GM12892 (cell line): ENCODE data around the gene DHRS3.
"Not testable (repeated sequence)": the region's sequence is repeated elsewhere in the genome, so short reads cannot be mapped to it uniquely, and the experiment has no call there.

ENCODE experiments used
- DNase-seq: peaks from one replicate; pipeline ENCODE4 v3.0.0; 2011; ENCODE audit not compliant: insufficient read length
- FAIRE-seq: peaks from 2 replicates; lab custom pipeline; 2011; peaks lifted over from hg19 to GRCh38; lab: Jason Lieb, UNC
- POLR2A ChIP-seq: IDR thresholded peaks from 2 replicates; pipeline ENCODE4 v1.6.1; 2011; ENCODE audit warnings: low read depth, low read length, control low read depth
- POLR2AphosphoS5 ChIP-seq: IDR thresholded peaks from 2 replicates; pipeline ENCODE4 v1.6.1; 2011; ENCODE audit warnings: low read depth, low read length, control low read depth
- TAF1 ChIP-seq: IDR thresholded peaks from 2 replicates; pipeline ENCODE4 v1.6.1; 2011; ENCODE audit warnings: low read depth, mild to moderate bottlenecking, control low read depth, low read length, borderline replicate concordance

The DHRS3 gene

GRCh38 chr1:12654004-12654567 lies 36.1 kb upstream of the DHRS3 start:
- DNase-seq: no peak
- TF ChIP-seq TAF1: no peak
- no peak for TF ChIP-seq POLR2AphosphoS5
- no peak for TF ChIP-seq POLR2A
- no peak for FAIRE-seq

- TF ChIP-seq POLR2A (no peak), POLR2AphosphoS5 (no peak), TAF1 (no peak)
- FAIRE-seq: no peak
- no peak for DNase-seq
Measured at GRCh38 chr1:12649971-12650421, 32.0 kb upstream of the DHRS3 start.

GRCh38 chr1:12648741-12649140 lies 30.7 kb upstream of the DHRS3 start:
- FAIRE-seq (no peak), DNase-seq (no peak)
- TF ChIP-seq TAF1: no peak
- TF ChIP-seq POLR2A: no peak
- TF ChIP-seq POLR2AphosphoS5: no peak

GRCh38 chr1:12645401-12645800 lies 27.4 kb upstream of the DHRS3 start:
- DNase-seq, FAIRE-seq: not testable (repeated sequence)

- DNase-seq: no peak
- FAIRE-seq: no peak
Measured at GRCh38 chr1:12644829-12645228, 26.8 kb upstream of the DHRS3 start.

GRCh38 chr1:12644237-12644636 lies 26.2 kb upstream of the DHRS3 start:
- FAIRE-seq (no peak), DNase-seq (no peak)
- no peak for TF ChIP-seq TAF1

More at GRCh38 chr1:12644829-12645228, 26.8 kb upstream of the DHRS3 start:
- no peak for TF ChIP-seq POLR2AphosphoS5
- no peak for TF ChIP-seq TAF1
- TF ChIP-seq POLR2A: no peak

- no peak for FAIRE-seq
- DNase-seq: no peak
- TF ChIP-seq POLR2AphosphoS5 (no peak), TAF1 (no peak), POLR2A (no peak)
Measured at GRCh38 chr1:12643785-12644184, 25.8 kb upstream of the DHRS3 start, which contains the start of gene AADACL4. TSS of gene AADACL4 (plus strand) at chr1:12644085. CDS start at chr1:12644547, 462 bp downstream.

GRCh38 chr1:12643079-12643478 lies 25.1 kb upstream of the DHRS3 start:
- DNase-seq: no peak
- no peak for FAIRE-seq
- TF ChIP-seq TAF1 (no peak), POLR2A (no peak), POLR2AphosphoS5 (no peak)

GRCh38 chr1:12640958-12641272 lies 22.9 kb upstream of the DHRS3 start:
- DNase-seq (no peak), FAIRE-seq (no peak)
- TF ChIP-seq POLR2AphosphoS5: no peak
- TF ChIP-seq POLR2A: no peak
- TF ChIP-seq TAF1: no peak

- FAIRE-seq: no peak
- TF ChIP-seq TAF1 (no peak), POLR2AphosphoS5 (no peak), POLR2A (no peak)
- DNase-seq: no peak
Measured at GRCh38 chr1:12640237-12640957, 22.4 kb upstream of the DHRS3 start.

- no peak for FAIRE-seq
- TF ChIP-seq TAF1: no peak
- no peak for TF ChIP-seq POLR2A
- no peak for TF ChIP-seq POLR2AphosphoS5
- no peak for DNase-seq
Measured at GRCh38 chr1:12637693-12638092, 19.7 kb upstream of the DHRS3 start.

GRCh38 chr1:12636098-12636950 lies 18.3 kb upstream of the DHRS3 start:
- TF ChIP-seq POLR2A: no peak
- DNase-seq: no peak
- no peak for FAIRE-seq
